K562 (cell line): ENCODE measurements around the gene MRGPRX4. TPM values are rescaled to one million over a fixed set of nuclear protein-coding genes. Genes with fewer than 3 reads are reported as not detected.

Experiments
- ATAC-seq: fragments of 200-7000 bp; cut with Tn5 transposase; 3 replicates; pipeline ENCODE4 v1.9.1; 2020; ENCODE audit warnings: moderate library complexity
- BruUV-seq: library from RNA; stranded (reverse); fragments of 400-500 nt; replicated peaks from 2 replicates; lab custom pipeline; 2021; lab: Mats Ljungman, UMichigan
- CTCF ChIA-PET: fragments of 300-600 bp; formaldehyde crosslinking; extraction: SDS; loops from one replicate; lab custom pipeline; 2021; ENCODE audit warnings: low intra/inter-chr PET ratio; lab: Yijun Ruan, JAX
- POLR2A ChIA-PET: fragments of 300-600, 350-650 bp; sonication (Branson Sonifier 250); formaldehyde crosslinking; extraction: SDS; loops from one replicate; lab custom pipeline; 2021; ENCODE audit warnings: antibody characterized with exemption, inconsistent platforms; lab: Yijun Ruan, JAX
- DNase-seq, 4 experiments: peaks; one replicate each; pipeline versions ENCODE4 v3.0.0 to v3.0.0-alpha.2; 2011 to 2018; ENCODE audit warnings: low spot score in 3 of 4, mixed read lengths in 3 of 4; ENCODE audit errors: extremely low read depth in 1 of 4
- FAIRE-seq: peaks from 2 replicates; lab custom pipeline; 2011; peaks lifted over from hg19 to GRCh38; lab: Jason Lieb, UNC
- H2AFZ ChIP-seq: 2 replicates; pipeline ENCODE4 v1.6.0; 2011; ENCODE audit warnings: low read depth, low read length, control low read depth, inconsistent platforms
- H3K27ac ChIP-seq: fragments of 200-600 bp; 3 replicates; pipeline ENCODE4 v1.8.0; 2011; ENCODE audit warnings: low read depth, mild to moderate bottlenecking, control low read depth, inconsistent platforms, low read length, moderate library complexity, mixed read lengths; ENCODE audit errors: extremely low read depth
- H3K27me3 ChIP-seq, 2 experiments: fragments of 300-600 bp in 1 of 2; 2 replicates in 1 of 2; 3 replicates in 1 of 2; pipeline versions ENCODE4 v1.6.0 to v1.8.0; 2011; ENCODE audit warnings: inconsistent platforms in 2 of 2, low read length in 2 of 2, mild to moderate bottlenecking in 1 of 2, mixed read lengths in 1 of 2, moderate library complexity in 1 of 2; ENCODE audit not compliant: control insufficient read depth in 2 of 2, insufficient read depth in 2 of 2
- H3K36me3 ChIP-seq: fragments of 300-600 bp; 3 replicates; pipeline ENCODE4 v1.8.0; 2011; ENCODE audit warnings: mild to moderate bottlenecking, low read length, inconsistent platforms; ENCODE audit not compliant: control insufficient read depth, insufficient read depth
- H3K4me1 ChIP-seq, 2 experiments: fragments of 200-600 bp in 1 of 2; replicated peaks in 1 of 2; 2 replicates in 1 of 2; 3 replicates in 1 of 2; pipeline versions ENCODE4 v1.5.1 to v1.8.0; 2011; ENCODE audit warnings: inconsistent platforms in 2 of 2, low read length in 2 of 2, mild to moderate bottlenecking in 1 of 2, mixed read lengths in 1 of 2, moderate library complexity in 1 of 2; ENCODE audit not compliant: control insufficient read depth in 2 of 2, insufficient read depth in 2 of 2
- H3K4me2 ChIP-seq: 2 replicates; pipeline ENCODE4 v1.6.1; 2011; ENCODE audit warnings: low read length, control low read depth, inconsistent platforms, mixed read lengths; ENCODE audit not compliant: insufficient read depth
- H3K4me3 ChIP-seq: fragments of 200-600 bp; sonication (generic), shearing (Covaris generic); 2 replicates; pipeline ENCODE4 v1.5.1; 2016; ENCODE audit warnings: control low read depth, inconsistent platforms
- H3K79me2 ChIP-seq: fragments of 200-600 bp; 3 replicates; pipeline ENCODE4 v1.8.0; 2011; ENCODE audit warnings: low read length, inconsistent platforms; ENCODE audit not compliant: control insufficient read depth, insufficient read depth
- H3K9ac ChIP-seq, 2 experiments: 2 replicates each; pipeline versions ENCODE4 v1.6.0 to v1.6.1; 2011; ENCODE audit warnings: low read depth in 2 of 2, low read length in 2 of 2, control low read depth in 1 of 2, inconsistent platforms in 1 of 2, mild to moderate bottlenecking in 1 of 2, mixed read lengths in 1 of 2; ENCODE audit not compliant: insufficient read depth in 1 of 2
- H3K9me1 ChIP-seq: one replicate; pipeline ENCODE4 v1.6.0; 2011; ENCODE audit warnings: inconsistent platforms, mild to moderate bottlenecking, low read length, moderate library complexity; ENCODE audit not compliant: control insufficient read depth, insufficient read depth
- H3K9me3 ChIP-seq: replicated peaks from 2 replicates; pipeline ENCODE4 v1.5.1; 2011; ENCODE audit warnings: low read depth, low read length, inconsistent platforms; ENCODE audit not compliant: control insufficient read depth, insufficient read depth
- H4K20me1 ChIP-seq: replicated peaks from 2 replicates; pipeline ENCODE4 v1.6.1; 2011; ENCODE audit warnings: low read length, inconsistent platforms, mixed read lengths; ENCODE audit not compliant: control insufficient read depth, insufficient read depth
- ELK3 ChIP-seq: fragments of 450-650 bp; formaldehyde crosslinking; IDR thresholded peaks from 2 replicates; pipeline ENCODE4 v1.4.0; 2020; ENCODE audit warnings: mild to moderate bottlenecking
- FOXK1 ChIP-seq: sonication (generic); formaldehyde crosslinking; IDR thresholded peaks from 2 replicates; pipeline ENCODE4 v1.8.0; 2022; ENCODE audit warnings: missing genetic modification reagents, mild to moderate bottlenecking, borderline replicate concordance
- HOXB6 ChIP-seq: fragments of 250-450 bp; sonication (Bioruptor Pico); IDR thresholded peaks from 2 replicates; pipeline ENCODE4 v1.5.1; 2022; ENCODE audit warnings: mild to moderate bottlenecking, borderline replicate concordance
- NCOR1 ChIP-seq: fragments of 450-650 bp; IDR thresholded peaks from 2 replicates; pipeline ENCODE4 v1.6.1; 2016; ENCODE audit warnings: mild to moderate bottlenecking, moderate library complexity
- SMAD2 ChIP-seq: fragments of 150-350 bp; IDR thresholded peaks from 2 replicates; pipeline ENCODE4 v1.6.1; 2014; ENCODE audit warnings: low read depth, mild to moderate bottlenecking, low read length
- SP2 ChIP-seq: IDR thresholded peaks from 2 replicates; pipeline ENCODE4 v1.6.1; 2011; ENCODE audit warnings: mild to moderate bottlenecking, low read depth, low read length, moderate library complexity; ENCODE audit not compliant: poor library complexity, severe bottlenecking; ENCODE audit errors: extremely low read depth
- ZBTB12 ChIP-seq: fragments of 250-450 bp; sonication (Bioruptor Pico); IDR thresholded peaks from 2 replicates; pipeline ENCODE4 v1.4.0; 2020
- ZBTB2 ChIP-seq: fragments of 450-650 bp; IDR thresholded peaks from 2 replicates; pipeline ENCODE4 v1.6.1; 2016; ENCODE audit warnings: antibody characterized with exemption
- ZFP1 ChIP-seq: fragments of 450-650 bp; formaldehyde crosslinking; IDR thresholded peaks from 2 replicates; pipeline ENCODE4 v1.4.0; 2020; ENCODE audit warnings: mild to moderate bottlenecking, mixed read lengths
- ZFP30 ChIP-seq: fragments of 250-450 bp; sonication (Bioruptor Pico); IDR thresholded peaks from 2 replicates; pipeline ENCODE4 v1.8.0; 2022; ENCODE audit warnings: moderate library complexity, mild to moderate bottlenecking, inconsistent platforms, borderline replicate concordance
- ZKSCAN1 ChIP-seq: fragments of 150-350 bp; IDR thresholded peaks from 2 replicates; pipeline ENCODE4 v1.6.1; 2016; ENCODE audit warnings: low read depth, low read length
- ZNF766 ChIP-seq: fragments of 200-800 bp; sonication (Bioruptor generic); conservative IDR thresholded peaks from 2 replicates; pipeline ENCODE4 v1.6.1; 2016; ENCODE audit warnings: missing genetic modification characterization, missing compliant biosample characterization
- WGBS: fragments of 100-300 bp; shearing (Covaris generic); methylation state at CpG from one replicate; pipeline ENCODE4 v1.1.6; 2016; ENCODE audit warnings: low coverage, mixed read lengths; ENCODE audit not compliant: insufficient coverage; ENCODE audit errors: missing lambda C conversion rate; 5-methylcytosine and 5-hydroxymethylcytosine counted together
- in situ Hi-C: fragments of 300-500 bp; cut with MboI; formaldehyde crosslinking; loops from 4 replicates; pipeline ENCODE4 v1.15.0; 2018; ENCODE audit warnings: inconsistent platforms, mixed read lengths
- intact Hi-C: fragments of 100-400 bp; cut with micrococcal nuclease; formaldehyde crosslinking; loops from 2 replicates; pipeline ENCODE4 v1.14.2; 2022
- polyA plus RNA-seq, 8 experiments: library from polyadenylated mRNA; depleted of rRNA in 4 of 8; stranded (reverse) in 5 of 8; unstranded in 3 of 8; fragments of >200 nt; fragmentation: Nextera tagmentation in 2 of 8; fragmentation: Illumina TruSeq in 1 of 8; extraction: Ambion mirVana in 2 of 8; extraction: Trizol in 1 of 8; gene quantifications; 2 replicates each; pipeline versions ENCODE4 v1.2.1 to v1.2.3, GENCODE V29; 2011 to 2014; ENCODE audit warnings: inconsistent platforms in 1 of 8, missing spikeins in 1 of 8
- total RNA-seq, 7 experiments: library from RNA; depleted of rRNA in 6 of 7; stranded (reverse); fragments of >200 nt in 6 of 7; fragmentation: Illumina TruSeq in 2 of 7; extraction: Trizol in 2 of 7; gene quantifications; 2 replicates each; pipeline versions ENCODE4 v1.2.1 to v1.2.3, GENCODE V29; 2011 to 2021; ENCODE audit warnings: low replicate concordance in 1 of 7

Gene MRGPRX4
- total and polyA plus RNA-seq, 9 of the 15 experiments (the other 6 are each of a cell fraction or from before 2014, with no cell fraction given) = not detected

GRCh38 chr11:18221274-18221876, 48.7 kb downstream of the MRGPRX4 start:
- CTCF ChIA-PET = no interaction called here

More at GRCh38 chr11:18221274-18221876, 48.7 kb downstream of the MRGPRX4 start:
- H3K4me3 ChIP-seq = no peak overlapping the region
- no peak overlapping the region for H3K9ac ChIP-seq
- in situ Hi-C loops (no loop called here), intact Hi-C loops (no loop called here)
- POLR2A ChIA-PET = no interaction called here
- FAIRE-seq (no peak), ATAC-seq (no peak), DNase-seq (no peak)
- H3K79me2 ChIP-seq = no peaks in the 10 kb centered on the region
- no TSS peak for BruUV-seq
- no peaks in the 10 kb centered on the region for H3K27me3 ChIP-seq
- TF ChIP-seq ZNF766 (CRISPR knock-in tag) (no peak), FOXK1 (CRISPR knock-in tag) (no peak), ZBTB2 (no peak), ZFP1 (CRISPR knock-in tag) (no peak), ZBTB12 (CRISPR knock-in tag) (no peak), ZFP30 (CRISPR knock-in tag) (no peak), HOXB6 (CRISPR knock-in tag) (no peak), SP2 (no peak), SMAD2 (no peak), ELK3 (no peak), NCOR1 (no peak), ZKSCAN1 (no peak)
- no peak overlapping the region for H3K4me2 ChIP-seq
- no peaks in the 10 kb centered on the region for H4K20me1 ChIP-seq
- H3K9me1 ChIP-seq = no peaks in the 10 kb centered on the region
- H3K36me3 ChIP-seq = no peaks in the 10 kb centered on the region
- H3K9me3 ChIP-seq = no peaks in the 10 kb centered on the region
- H3K4me1 ChIP-seq = peaks cover 0 to 3% of the 10 kb centered on the region in 2 experiments; a peak in 1 of 5 replicates
- H2AFZ ChIP-seq = no peak overlapping the region
- 0% methylated on average over 4 of the region's 5 CpGs for WGBS
- H3K27ac ChIP-seq = no peak overlapping the region
